GM23248 (cell line): ENCODE results near the gene TRAF1.

Experiments
- EZH2 ChIP-seq: fragments of 200-600 bp; sonication (generic); IDR thresholded peaks from 2 replicates; pipeline ENCODE4 v1.6.1; 2018; ENCODE audit warnings: antibody characterized with exemption, mild to moderate bottlenecking; ENCODE audit not compliant: insufficient read depth, poor library complexity, severe bottlenecking
- EZH2phosphoT487 ChIP-seq: fragments of 200-600 bp; sonication (generic); IDR thresholded peaks from 2 replicates; pipeline ENCODE4 v1.6.1; 2018; ENCODE audit warnings: antibody characterized with exemption, moderate library complexity, mild to moderate bottlenecking, low read depth; ENCODE audit not compliant: insufficient read depth

DNA sequence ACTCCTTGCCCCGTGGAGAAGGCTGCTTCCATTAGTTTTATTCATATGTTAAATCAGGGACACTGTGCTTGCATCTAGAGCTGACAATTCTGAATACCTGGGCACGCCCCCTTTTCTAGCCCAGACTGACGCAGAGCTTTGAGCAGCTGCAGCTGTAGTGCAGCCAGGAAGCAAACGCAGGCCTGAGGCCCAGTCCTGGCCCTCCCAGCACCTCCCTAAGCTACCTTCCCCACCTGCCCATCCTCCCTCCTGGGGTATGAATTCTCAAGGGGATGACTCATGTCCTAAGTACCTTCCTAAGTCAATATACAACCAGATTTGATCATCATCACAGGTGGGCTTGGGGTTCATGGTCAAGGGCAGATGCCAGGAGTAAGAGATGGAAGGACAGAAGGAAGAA lies 53.1 kb downstream of the TRAF1 start:
- TF ChIP-seq EZH2 (no peak), EZH2phosphoT487 (no peak)
